Panc1 (cell line): Measurements from ENCODE around the gene MAGI2. TPM values are rescaled to one million over a fixed set of nuclear protein-coding genes. Genes with fewer than 3 reads are reported as not detected.
A peak's percentile ranks its signal among the peaks of the same experiment; 100 is the strongest.

Experiments used
- ATAC-seq: fragments of 200-7000 bp; cut with Tn5 transposase; 2 replicates; pipeline ENCODE4 v1.9.1; 2020; ENCODE audit warnings: mild to moderate bottlenecking, moderate library complexity
- BruUV-seq: library from RNA; stranded (reverse); fragments of 400-500 nt; replicated peaks from 2 replicates; lab custom pipeline; 2021; lab: Mats Ljungman, UMichigan
- CTCF ChIA-PET: fragments of 300-600 bp; sonication (Branson Sonifier 250); formaldehyde crosslinking; loops from one replicate; lab custom pipeline; 2022; ENCODE audit warnings: antibody characterized with exemption; lab: Charles Lee
- POLR2A ChIA-PET: fragments of 300-600 bp; sonication (Branson Sonifier 250); formaldehyde crosslinking; loops from one replicate; lab custom pipeline; 2022; ENCODE audit warnings: antibody characterized with exemption; lab: Charles Lee
- DNase-seq: peaks from one replicate; pipeline ENCODE4 v3.0.0-alpha.2; 2010; ENCODE audit warnings: low read depth, low spot score
- H3K27ac ChIP-seq: 2 replicates; pipeline ENCODE4 v1.5.1; 2011; ENCODE audit warnings: mild to moderate bottlenecking, low read length, inconsistent platforms
- H3K27me3 ChIP-seq: fragments of 200-500 bp; sonication (Bioruptor generic); 2 replicates; pipeline ENCODE4 v1.6.0; 2014; ENCODE audit warnings: low read length, inconsistent platforms; ENCODE audit not compliant: control insufficient read depth, insufficient read depth
- H3K36me3 ChIP-seq: fragments of 200-500 bp; sonication (Bioruptor generic); 2 replicates; pipeline ENCODE4 v1.5.1; 2014; ENCODE audit warnings: inconsistent platforms, mild to moderate bottlenecking, low read length, moderate library complexity; ENCODE audit not compliant: control insufficient read depth, insufficient read depth
- H3K4me1 ChIP-seq: 2 replicates; pipeline ENCODE4 v1.5.1; 2011; ENCODE audit warnings: inconsistent platforms, mild to moderate bottlenecking, low read length, moderate library complexity; ENCODE audit not compliant: control insufficient read depth, insufficient read depth
- H3K4me3 ChIP-seq, 2 experiments: 2 replicates each; pipeline ENCODE4 v1.5.1; 2011 to 2012; ENCODE audit warnings: low read depth in 2 of 2, low read length in 2 of 2, mild to moderate bottlenecking in 2 of 2, inconsistent platforms in 1 of 2, moderate library complexity in 1 of 2
- H3K9me3 ChIP-seq: fragments of 200-500 bp; sonication (Bioruptor generic); 2 replicates; pipeline ENCODE4 v1.5.1; 2014; ENCODE audit warnings: low read depth, mild to moderate bottlenecking, inconsistent platforms, low read length, moderate library complexity; ENCODE audit not compliant: control insufficient read depth, insufficient read depth
- POLR2AphosphoS5 ChIP-seq: IDR thresholded peaks from 2 replicates; pipeline ENCODE4 v1.6.1; 2012; ENCODE audit warnings: mild to moderate bottlenecking, low read depth, low read length, moderate library complexity
- SIN3A ChIP-seq: IDR thresholded peaks from 2 replicates; pipeline ENCODE4 v1.6.1; 2012; ENCODE audit warnings: low read depth, mild to moderate bottlenecking, low read length, moderate library complexity, borderline replicate concordance; ENCODE audit not compliant: insufficient read depth
- TCF7L2 ChIP-seq: IDR thresholded peaks from 2 replicates; pipeline ENCODE4 v1.6.1; 2011; ENCODE audit warnings: mild to moderate bottlenecking, low read depth, low read length, inconsistent platforms
- in situ Hi-C: cut with HindIII; loops from 2 replicates; pipeline ENCODE4 v1.10.0; 2016; ENCODE audit warnings: low sequenced_read_pairs, low pct_unique_long_range_greater_than_20kb
- intact Hi-C: fragments of 100-400 bp; cut with micrococcal nuclease; formaldehyde crosslinking; loops from one replicate; pipeline ENCODE4 v1.10.0; 2022; ENCODE audit not compliant: unreplicated experiment
- total RNA-seq: library from RNA; stranded (reverse); gene quantifications from one replicate; pipeline ENCODE4 v1.2.1, GENCODE V29; 2021; ENCODE audit not compliant: unreplicated experiment
- TF ChIP-seq, protein P1 (sequence below), 2 experiments: IDR thresholded peaks; 2 replicates each; pipeline ENCODE4 v1.6.1; 2011 to 2012; ENCODE audit warnings: low read depth in 2 of 2, control low read depth in 1 of 2, low read length in 1 of 2, mild to moderate bottlenecking in 1 of 2, moderate library complexity in 1 of 2; ENCODE audit not compliant: insufficient read depth in 1 of 2
- TF ChIP-seq, protein P2 (sequence below): fragments of 450-650 bp; IDR thresholded peaks from 2 replicates; pipeline ENCODE4 v1.5.1; 2017; ENCODE audit warnings: mild to moderate bottlenecking

MAGI2 gene
- total RNA-seq, 1 experiment from 2014 or later, result 5.4 TPM

DNA sequence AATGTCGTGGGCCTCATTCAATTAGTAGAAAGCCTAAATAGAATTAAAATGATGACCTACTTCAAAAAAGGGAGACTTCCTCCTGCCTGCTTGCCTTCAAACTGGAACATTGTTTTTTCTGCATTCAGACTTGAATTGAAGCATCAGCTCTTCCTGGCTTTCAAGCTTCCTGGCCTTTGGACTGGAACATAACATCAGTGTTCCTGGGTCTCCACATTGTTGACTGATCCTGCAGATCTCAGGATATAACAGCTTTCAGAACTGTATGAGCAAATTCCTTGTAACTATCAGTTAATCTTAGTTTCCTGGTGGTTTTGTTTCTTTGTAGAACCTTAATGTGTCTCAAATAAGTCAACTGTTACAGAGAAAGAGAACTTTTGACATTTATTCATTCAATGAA, 18.6 kb downstream of the MAGI2 start:
- no peaks in the 10 kb centered on the region; the same call in 1 of the 2 replicates for H3K36me3 ChIP-seq
- no peak for DNase-seq
- H3K27me3 ChIP-seq, result no peaks in the 10 kb centered on the region
- H3K9me3 ChIP-seq, result no peaks in the 10 kb centered on the region; the same call in 1 of the 2 replicates
- in situ Hi-C loops, result no loop called here
- ChIA-PET CTCF (no interaction called here), POLR2A (no interaction called here)
- no TSS peak for BruUV-seq
- intact Hi-C loops, result no loop called here
- TF ChIP-seq POLR2AphosphoS5, result no peak
- TF ChIP-seq, protein P1, sequence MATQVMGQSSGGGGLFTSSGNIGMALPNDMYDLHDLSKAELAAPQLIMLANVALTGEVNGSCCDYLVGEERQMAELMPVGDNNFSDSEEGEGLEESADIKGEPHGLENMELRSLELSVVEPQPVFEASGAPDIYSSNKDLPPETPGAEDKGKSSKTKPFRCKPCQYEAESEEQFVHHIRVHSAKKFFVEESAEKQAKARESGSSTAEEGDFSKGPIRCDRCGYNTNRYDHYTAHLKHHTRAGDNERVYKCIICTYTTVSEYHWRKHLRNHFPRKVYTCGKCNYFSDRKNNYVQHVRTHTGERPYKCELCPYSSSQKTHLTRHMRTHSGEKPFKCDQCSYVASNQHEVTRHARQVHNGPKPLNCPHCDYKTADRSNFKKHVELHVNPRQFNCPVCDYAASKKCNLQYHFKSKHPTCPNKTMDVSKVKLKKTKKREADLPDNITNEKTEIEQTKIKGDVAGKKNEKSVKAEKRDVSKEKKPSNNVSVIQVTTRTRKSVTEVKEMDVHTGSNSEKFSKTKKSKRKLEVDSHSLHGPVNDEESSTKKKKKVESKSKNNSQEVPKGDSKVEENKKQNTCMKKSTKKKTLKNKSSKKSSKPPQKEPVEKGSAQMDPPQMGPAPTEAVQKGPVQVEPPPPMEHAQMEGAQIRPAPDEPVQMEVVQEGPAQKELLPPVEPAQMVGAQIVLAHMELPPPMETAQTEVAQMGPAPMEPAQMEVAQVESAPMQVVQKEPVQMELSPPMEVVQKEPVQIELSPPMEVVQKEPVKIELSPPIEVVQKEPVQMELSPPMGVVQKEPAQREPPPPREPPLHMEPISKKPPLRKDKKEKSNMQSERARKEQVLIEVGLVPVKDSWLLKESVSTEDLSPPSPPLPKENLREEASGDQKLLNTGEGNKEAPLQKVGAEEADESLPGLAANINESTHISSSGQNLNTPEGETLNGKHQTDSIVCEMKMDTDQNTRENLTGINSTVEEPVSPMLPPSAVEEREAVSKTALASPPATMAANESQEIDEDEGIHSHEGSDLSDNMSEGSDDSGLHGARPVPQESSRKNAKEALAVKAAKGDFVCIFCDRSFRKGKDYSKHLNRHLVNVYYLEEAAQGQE (IDR thresholded peaks at IDR 0.05; ENCODE audit: insufficient read depth in 1 of 2, low read depth in 2 of 2, low read length in 1 of 2), result no peak
- TF ChIP-seq SIN3A, result no peak
- no peak for TF ChIP-seq TCF7L2
- TF ChIP-seq, protein P2, sequence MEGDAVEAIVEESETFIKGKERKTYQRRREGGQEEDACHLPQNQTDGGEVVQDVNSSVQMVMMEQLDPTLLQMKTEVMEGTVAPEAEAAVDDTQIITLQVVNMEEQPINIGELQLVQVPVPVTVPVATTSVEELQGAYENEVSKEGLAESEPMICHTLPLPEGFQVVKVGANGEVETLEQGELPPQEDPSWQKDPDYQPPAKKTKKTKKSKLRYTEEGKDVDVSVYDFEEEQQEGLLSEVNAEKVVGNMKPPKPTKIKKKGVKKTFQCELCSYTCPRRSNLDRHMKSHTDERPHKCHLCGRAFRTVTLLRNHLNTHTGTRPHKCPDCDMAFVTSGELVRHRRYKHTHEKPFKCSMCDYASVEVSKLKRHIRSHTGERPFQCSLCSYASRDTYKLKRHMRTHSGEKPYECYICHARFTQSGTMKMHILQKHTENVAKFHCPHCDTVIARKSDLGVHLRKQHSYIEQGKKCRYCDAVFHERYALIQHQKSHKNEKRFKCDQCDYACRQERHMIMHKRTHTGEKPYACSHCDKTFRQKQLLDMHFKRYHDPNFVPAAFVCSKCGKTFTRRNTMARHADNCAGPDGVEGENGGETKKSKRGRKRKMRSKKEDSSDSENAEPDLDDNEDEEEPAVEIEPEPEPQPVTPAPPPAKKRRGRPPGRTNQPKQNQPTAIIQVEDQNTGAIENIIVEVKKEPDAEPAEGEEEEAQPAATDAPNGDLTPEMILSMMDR, result no peak
- H3K4me1 ChIP-seq, result no peaks in the 10 kb centered on the region
- H3K4me3 ChIP-seq, result no peak overlapping the region
- peak overlapping the region; percentile 45; the same call in 1 of the 2 replicates for H3K27ac ChIP-seq
- ATAC-seq, result no peak

DNA sequence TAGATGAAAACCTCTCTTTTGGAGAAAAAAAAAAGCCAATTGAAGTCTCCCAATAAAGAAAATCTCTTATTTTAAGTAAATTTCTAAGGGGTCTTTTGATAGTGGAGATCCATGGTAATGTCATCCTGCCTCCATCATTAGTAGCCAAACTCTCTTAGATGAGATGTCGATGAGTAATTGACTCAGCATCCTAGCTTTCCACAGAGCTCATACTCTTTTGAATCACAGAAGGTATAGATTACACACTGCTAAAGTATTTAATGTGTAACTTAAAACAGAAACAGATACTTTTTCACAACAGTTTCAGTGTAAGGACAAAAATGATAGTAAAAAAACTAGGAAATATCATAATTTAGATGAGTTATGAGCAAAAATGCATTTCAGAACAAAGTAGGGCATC, 19.4 kb downstream of the MAGI2 start:
- TF ChIP-seq TCF7L2 (no peak), POLR2AphosphoS5 (no peak), SIN3A (no peak)
- TF ChIP-seq, protein P2, result no peak
- TF ChIP-seq, protein P1 (IDR thresholded peaks at IDR 0.05; ENCODE audit: insufficient read depth in 1 of 2, low read depth in 2 of 2, low read length in 1 of 2), result no peak
- no peaks in the 10 kb centered on the region; the same call in 1 of the 2 replicates for H3K36me3 ChIP-seq
- no peak overlapping the region for H3K27ac ChIP-seq
- intact Hi-C loops, result no loop called here
- no peak for DNase-seq
- no peak overlapping the region for H3K4me3 ChIP-seq
- ChIA-PET POLR2A (no interaction called here), CTCF (no interaction called here)
- ATAC-seq, result no peak
- BruUV-seq, result no TSS peak
- H3K4me1 ChIP-seq, result no peaks in the 10 kb centered on the region
- in situ Hi-C loops, result no loop called here
- H3K27me3 ChIP-seq, result no peaks in the 10 kb centered on the region
- no peaks in the 10 kb centered on the region; the same call in 1 of the 2 replicates for H3K9me3 ChIP-seq
